Effector memory CD4-positive, alpha-beta T cell (primary cell): ENCODE data around the gene MAP2K4.

Experiments
- DNase-seq, 3 donors: peaks; one replicate each; pipeline ENCODE4 v3.0.0-alpha.2; 2020
- H3K27ac ChIP-seq: 2 replicates; pipeline ENCODE4 v1.7.0; 2013; ENCODE audit warnings: mild to moderate bottlenecking, low read length, moderate library complexity; ENCODE audit not compliant: insufficient read depth, poor library complexity, severe bottlenecking
- H3K27me3 ChIP-seq: replicated peaks from 2 replicates; pipeline ENCODE4 v1.7.0; 2013; ENCODE audit warnings: mild to moderate bottlenecking, low read length; ENCODE audit not compliant: insufficient read depth, control insufficient read depth, poor library complexity, severe bottlenecking
- H3K36me3 ChIP-seq: 2 replicates; pipeline ENCODE4 v1.7.0; 2013; ENCODE audit warnings: mild to moderate bottlenecking, low read length, moderate library complexity; ENCODE audit not compliant: control insufficient read depth, insufficient read depth
- H3K4me1 ChIP-seq: 2 replicates; pipeline ENCODE4 v1.7.0; 2013; ENCODE audit warnings: low read length, mild to moderate bottlenecking; ENCODE audit not compliant: control insufficient read depth, insufficient read depth, poor library complexity, severe bottlenecking
- H3K4me3 ChIP-seq: 2 replicates; pipeline ENCODE4 v1.7.0; 2013; ENCODE audit warnings: low read length, low read depth, mild to moderate bottlenecking; ENCODE audit not compliant: insufficient read depth, poor library complexity, severe bottlenecking
- H3K9me3 ChIP-seq: 2 replicates; pipeline ENCODE4 v1.7.0; 2013; ENCODE audit warnings: mild to moderate bottlenecking, low read length, moderate library complexity; ENCODE audit not compliant: control insufficient read depth

MAP2K4 gene

GRCh38 chr17:12104831-12105230, 84.2 kb downstream of the MAP2K4 start:
- no peaks in the 10 kb centered on the region for H3K9me3 ChIP-seq
- H3K4me3 ChIP-seq: no peak overlapping the region
- H3K4me1 ChIP-seq: no peaks in the 10 kb centered on the region
- no peak for DNase-seq
- no peaks in the 10 kb centered on the region for H3K27me3 ChIP-seq
- H3K27ac ChIP-seq: no peak overlapping the region
- no peaks in the 10 kb centered on the region for H3K36me3 ChIP-seq

GRCh38 chr17:12107905-12108304, 87.2 kb downstream of the MAP2K4 start:
- H3K4me1 ChIP-seq: no peaks in the 10 kb centered on the region
- peaks cover 13% of the 10 kb centered on the region for H3K36me3 ChIP-seq
- H3K4me3 ChIP-seq: no peak overlapping the region
- no peak overlapping the region for H3K27ac ChIP-seq
- H3K27me3 ChIP-seq: no peaks in the 10 kb centered on the region
- H3K9me3 ChIP-seq: no peaks in the 10 kb centered on the region
- no peak for DNase-seq

- no peaks in the 10 kb centered on the region for H3K4me1 ChIP-seq
These were observed 90.2 kb downstream of the MAP2K4 start for GRCh38 chr17:12110906-12111305.

GRCh38 chr17:12113156-12113555, 92.5 kb downstream of the MAP2K4 start:
- no peak for DNase-seq
- no peaks in the 10 kb centered on the region for H3K4me1 ChIP-seq
- no peaks in the 10 kb centered on the region for H3K9me3 ChIP-seq
- H3K27ac ChIP-seq: no peak overlapping the region
- H3K4me3 ChIP-seq: no peak overlapping the region
- peaks cover 43% of the 10 kb centered on the region for H3K36me3 ChIP-seq
- no peaks in the 10 kb centered on the region for H3K27me3 ChIP-seq

More at GRCh38 chr17:12110906-12111305, 90.2 kb downstream of the MAP2K4 start:
- no peak for DNase-seq
- H3K27me3 ChIP-seq: no peaks in the 10 kb centered on the region
- H3K9me3 ChIP-seq: no peaks in the 10 kb centered on the region
- no peak overlapping the region for H3K4me3 ChIP-seq
- peaks cover 43% of the 10 kb centered on the region for H3K36me3 ChIP-seq
- H3K27ac ChIP-seq: no peak overlapping the region

GRCh38 chr17:12114686-12115418, 94.2 kb downstream of the MAP2K4 start:
- Histone ChIP-seq H3K27me3 (no peaks in the 10 kb centered on the region), H3K27ac (no peak overlapping the region), H3K4me1 (no peaks in the 10 kb centered on the region), H3K9me3 (no peaks in the 10 kb centered on the region), H3K36me3 (peaks cover 43% of the 10 kb centered on the region), H3K4me3 (no peak overlapping the region)
- no peak for DNase-seq

GRCh38 chr17:12116143-12116542, 95.5 kb downstream of the MAP2K4 start:
- Histone ChIP-seq H3K27me3 (no peaks in the 10 kb centered on the region), H3K4me1 (no peaks in the 10 kb centered on the region), H3K27ac (no peak overlapping the region), H3K36me3 (peaks cover 43% of the 10 kb centered on the region), H3K9me3 (no peaks in the 10 kb centered on the region), H3K4me3 (no peak overlapping the region)
- no peak for DNase-seq

- H3K27ac ChIP-seq: no peak overlapping the region
- DNase-seq: no peak
- H3K4me3 ChIP-seq: no peak overlapping the region
- no peaks in the 10 kb centered on the region for H3K4me1 ChIP-seq
- H3K36me3 ChIP-seq: peaks cover 22% of the 10 kb centered on the region
- no peaks in the 10 kb centered on the region for H3K27me3 ChIP-seq
- H3K9me3 ChIP-seq: no peaks in the 10 kb centered on the region
These were observed 97.9 kb downstream of the MAP2K4 start for GRCh38 chr17:12118617-12119016.

- Histone ChIP-seq H3K9me3 (no peaks in the 10 kb centered on the region), H3K27me3 (no peaks in the 10 kb centered on the region), H3K4me3 (no peak overlapping the region), H3K27ac (no peak overlapping the region), H3K36me3 (peaks cover 28% of the 10 kb centered on the region), H3K4me1 (no peaks in the 10 kb centered on the region)
- no peak for DNase-seq
These were observed 101.4 kb downstream of the MAP2K4 start for GRCh38 chr17:12122075-12122474.

GRCh38 chr17:12127177-12127576, 106.5 kb downstream of the MAP2K4 start:
- Histone ChIP-seq H3K4me3 (no peak overlapping the region), H3K36me3 (peaks cover 59% of the 10 kb centered on the region), H3K27me3 (no peaks in the 10 kb centered on the region), H3K27ac (no peak overlapping the region), H3K9me3 (no peaks in the 10 kb centered on the region), H3K4me1 (no peaks in the 10 kb centered on the region)
- no peak for DNase-seq

GRCh38 chr17:12127667-12128066, 107.0 kb downstream of the MAP2K4 start:
- Histone ChIP-seq H3K27ac (no peak overlapping the region), H3K4me1 (no peaks in the 10 kb centered on the region), H3K36me3 (peaks cover 59% of the 10 kb centered on the region), H3K27me3 (no peaks in the 10 kb centered on the region), H3K9me3 (no peaks in the 10 kb centered on the region), H3K4me3 (no peak overlapping the region)
- DNase-seq: no peak
